ENCODE results near the gene PHRF1.

Gene PHRF1

DNA sequence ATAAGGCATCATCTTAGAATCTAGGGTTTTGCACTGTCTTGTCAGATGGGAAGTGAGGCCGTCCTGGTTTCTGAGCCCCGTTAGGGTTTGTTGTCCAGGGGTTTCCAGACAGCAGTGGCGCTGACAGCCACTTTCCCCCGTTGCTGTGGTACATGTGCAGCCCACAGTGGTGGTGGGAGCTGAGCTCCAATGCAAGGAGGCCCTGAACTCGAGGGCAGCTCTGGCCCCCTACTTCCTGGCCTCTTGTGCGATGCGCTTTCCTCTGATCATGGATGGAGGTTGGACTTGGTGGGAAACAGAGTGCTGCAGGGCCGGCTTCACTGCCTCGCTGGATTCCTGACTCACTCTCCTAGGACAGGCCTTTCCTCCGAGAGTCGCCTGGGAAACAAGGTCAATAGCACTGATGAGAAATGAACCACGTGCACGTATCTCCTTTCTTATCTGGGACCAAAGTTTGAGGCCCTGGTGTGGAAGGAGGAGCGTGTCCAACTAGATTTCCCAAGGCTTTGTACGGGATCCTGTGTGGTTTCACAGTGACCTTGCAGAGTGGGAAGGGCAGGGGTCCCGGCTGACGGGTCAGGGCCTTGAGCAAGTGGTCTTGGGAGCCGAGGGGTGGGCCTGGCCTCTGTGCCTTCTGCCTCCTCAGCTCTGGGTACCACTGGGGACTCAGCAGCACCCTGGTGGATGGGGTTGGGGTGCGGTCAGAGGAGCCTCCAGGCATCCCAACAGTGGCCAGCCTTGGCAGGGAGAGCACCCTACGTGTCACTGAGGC, 3.7 kb downstream of the PHRF1 start:
- Histone ChIP-seq H3K4me3 (replicated peaks; ENCODE audit: low read depth, low read length) (no peak overlapping the region), H3K36me3 (ENCODE audit: control insufficient read depth, insufficient read depth, low read length) (peaks cover 15% of the 10 kb centered on the region), H3K27me3 (replicated peaks; ENCODE audit: control insufficient read depth, insufficient read depth, low read length) (peaks cover under 1% of the 10 kb centered on the region; the same call in 1 of the 2 replicates)
- TF ChIP-seq, protein P1, sequence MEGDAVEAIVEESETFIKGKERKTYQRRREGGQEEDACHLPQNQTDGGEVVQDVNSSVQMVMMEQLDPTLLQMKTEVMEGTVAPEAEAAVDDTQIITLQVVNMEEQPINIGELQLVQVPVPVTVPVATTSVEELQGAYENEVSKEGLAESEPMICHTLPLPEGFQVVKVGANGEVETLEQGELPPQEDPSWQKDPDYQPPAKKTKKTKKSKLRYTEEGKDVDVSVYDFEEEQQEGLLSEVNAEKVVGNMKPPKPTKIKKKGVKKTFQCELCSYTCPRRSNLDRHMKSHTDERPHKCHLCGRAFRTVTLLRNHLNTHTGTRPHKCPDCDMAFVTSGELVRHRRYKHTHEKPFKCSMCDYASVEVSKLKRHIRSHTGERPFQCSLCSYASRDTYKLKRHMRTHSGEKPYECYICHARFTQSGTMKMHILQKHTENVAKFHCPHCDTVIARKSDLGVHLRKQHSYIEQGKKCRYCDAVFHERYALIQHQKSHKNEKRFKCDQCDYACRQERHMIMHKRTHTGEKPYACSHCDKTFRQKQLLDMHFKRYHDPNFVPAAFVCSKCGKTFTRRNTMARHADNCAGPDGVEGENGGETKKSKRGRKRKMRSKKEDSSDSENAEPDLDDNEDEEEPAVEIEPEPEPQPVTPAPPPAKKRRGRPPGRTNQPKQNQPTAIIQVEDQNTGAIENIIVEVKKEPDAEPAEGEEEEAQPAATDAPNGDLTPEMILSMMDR (IDR thresholded peaks at IDR 0.05; ENCODE audit: insufficient read depth, low read length, poor library complexity, severe bottlenecking), result no peak
- DNase-seq (ENCODE audit: extremely low read depth, insufficient read length), result no peak

DNA sequence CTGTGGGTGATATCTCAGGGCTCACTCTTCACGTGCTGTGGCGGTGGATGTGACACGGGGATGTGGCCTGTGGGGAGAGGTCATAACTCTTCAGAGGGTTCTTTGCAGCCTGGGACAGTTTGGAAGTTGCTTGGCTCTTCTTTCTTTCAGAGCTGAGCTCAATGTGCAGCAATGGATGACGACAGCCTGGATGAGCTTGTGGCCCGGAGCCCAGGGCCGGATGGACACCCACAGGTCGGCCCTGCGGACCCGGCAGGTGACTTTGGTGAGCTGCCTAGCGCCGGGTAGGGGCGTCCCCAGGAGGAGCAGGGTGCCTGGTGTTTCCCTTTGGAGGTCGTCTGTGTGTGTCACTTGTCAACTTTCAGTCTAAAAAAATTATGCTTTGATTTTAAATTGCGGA, 5.1 kb downstream of the PHRF1 start:
- Histone ChIP-seq H3K27me3 (replicated peaks; ENCODE audit: control insufficient read depth, insufficient read depth, low read length) (no peaks in the 10 kb centered on the region), H3K4me3 (replicated peaks; ENCODE audit: low read depth, low read length) (no peak overlapping the region), H3K36me3 (ENCODE audit: control insufficient read depth, insufficient read depth, low read length) (peaks cover 16% of the 10 kb centered on the region)
- no peak for DNase-seq (ENCODE audit: extremely low read depth, insufficient read length)
- TF ChIP-seq, protein P1 (IDR thresholded peaks at IDR 0.05; ENCODE audit: insufficient read depth, low read length, poor library complexity, severe bottlenecking), result no peak

DNA sequence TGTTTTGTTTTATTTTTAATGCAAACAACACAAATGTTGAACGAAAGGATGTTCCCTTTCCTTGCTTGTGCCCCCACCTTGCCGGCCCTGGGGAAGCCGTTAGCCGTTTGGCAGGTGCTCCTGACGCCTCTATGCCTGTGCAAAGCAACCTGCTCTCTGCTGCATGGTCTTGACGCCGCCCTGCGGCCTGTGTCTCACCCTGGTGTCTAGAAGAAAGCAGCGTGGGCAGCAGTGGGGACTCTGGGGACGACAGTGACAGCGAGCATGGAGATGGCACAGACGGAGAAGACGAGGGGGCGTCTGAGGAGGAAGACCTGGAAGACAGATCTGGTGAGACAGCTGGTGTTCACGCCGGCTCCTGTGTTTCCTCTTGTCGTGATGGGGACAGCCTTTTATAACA, 5.5 kb downstream of the PHRF1 start:
- TF ChIP-seq, protein P1 (IDR thresholded peaks at IDR 0.05; ENCODE audit: insufficient read depth, low read length, poor library complexity, severe bottlenecking), result no peak
- H3K27me3 ChIP-seq (replicated peaks; ENCODE audit: control insufficient read depth, insufficient read depth, low read length), result no peaks in the 10 kb centered on the region
- peaks cover 19% of the 10 kb centered on the region for H3K36me3 ChIP-seq (ENCODE audit: control insufficient read depth, insufficient read depth, low read length)
- H3K4me3 ChIP-seq (replicated peaks; ENCODE audit: low read depth, low read length), result no peak overlapping the region
- no peak for DNase-seq (ENCODE audit: extremely low read depth, insufficient read length)

DNA sequence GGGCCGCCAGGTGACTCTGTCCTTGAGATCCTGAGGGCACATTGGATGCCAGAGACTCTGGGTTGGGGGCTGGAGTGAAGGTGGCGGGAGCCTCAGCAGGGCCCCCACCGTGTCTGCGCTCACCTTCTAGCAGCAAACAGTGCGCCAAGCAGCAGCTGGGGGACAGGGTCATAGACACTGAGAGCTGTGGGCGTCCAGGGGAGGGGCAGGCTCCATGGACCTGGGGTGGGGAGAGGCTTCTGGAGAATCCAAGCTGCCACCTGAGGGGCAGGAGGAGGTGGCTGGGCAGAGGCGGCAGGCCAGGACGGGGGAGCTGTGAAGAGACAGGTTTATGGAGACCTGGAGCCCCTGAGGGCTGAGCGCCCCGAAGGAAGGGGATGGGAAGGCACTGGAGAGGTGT, 8.0 kb downstream of the PHRF1 start:
- DNase-seq (ENCODE audit: extremely low read depth, insufficient read length), result no peak
- H3K4me3 ChIP-seq (replicated peaks; ENCODE audit: low read depth, low read length), result no peak overlapping the region
- peaks cover 35% of the 10 kb centered on the region for H3K36me3 ChIP-seq (ENCODE audit: control insufficient read depth, insufficient read depth, low read length)
- H3K27me3 ChIP-seq (replicated peaks; ENCODE audit: control insufficient read depth, insufficient read depth, low read length), result no peaks in the 10 kb centered on the region
- TF ChIP-seq, protein P1 (IDR thresholded peaks at IDR 0.05; ENCODE audit: insufficient read depth, low read length, poor library complexity, severe bottlenecking), result no peak

DNA sequence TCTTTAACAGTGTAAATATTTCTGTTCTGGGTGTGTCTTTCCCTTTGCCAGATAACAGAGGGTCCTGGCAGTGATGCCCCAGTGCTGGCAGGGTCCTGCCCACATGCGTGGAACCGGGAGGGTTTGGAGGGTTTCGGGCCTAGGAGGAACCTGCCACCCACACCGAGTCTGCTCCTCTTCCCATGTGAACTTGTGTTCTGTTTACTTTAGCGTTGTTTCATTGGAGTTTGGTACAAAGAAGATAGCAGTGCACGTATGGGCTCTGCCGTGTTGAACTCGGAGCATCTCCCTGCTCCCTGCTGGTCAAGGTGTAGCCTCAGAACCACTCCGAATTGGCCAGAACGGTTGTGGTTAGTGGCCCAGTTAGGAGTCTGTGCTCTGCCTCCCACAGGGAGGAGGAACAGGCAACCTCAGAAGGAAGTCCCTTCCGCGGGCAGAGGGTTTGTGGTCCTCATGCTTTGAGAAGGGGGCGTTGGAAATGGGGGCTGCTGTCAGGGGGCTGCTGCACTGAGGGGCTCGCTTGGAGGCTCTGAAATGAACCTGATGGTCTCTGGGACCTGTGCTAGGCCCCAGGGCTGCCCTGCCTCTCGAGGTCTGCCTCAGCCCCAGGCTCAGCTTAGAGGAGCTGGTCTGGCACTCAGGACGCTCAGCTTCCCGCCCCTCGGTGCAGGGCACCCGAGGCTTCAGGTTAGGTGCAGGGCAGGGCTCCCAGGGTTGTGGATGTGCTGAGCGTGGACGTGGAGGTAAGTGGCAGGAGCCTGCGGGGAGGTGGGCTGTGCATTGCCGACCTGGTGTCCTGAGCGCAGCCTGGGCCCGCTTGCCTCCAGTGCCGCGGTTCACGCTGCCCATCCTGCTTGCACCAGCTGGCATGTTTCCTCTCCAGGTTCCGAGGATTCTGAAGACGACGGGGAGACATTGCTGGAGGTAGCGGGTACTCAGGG, 10.4 kb downstream of the PHRF1 start:
- Histone ChIP-seq H3K36me3 (ENCODE audit: control insufficient read depth, insufficient read depth, low read length) (peaks cover 45% of the 10 kb centered on the region), H3K4me3 (replicated peaks; ENCODE audit: low read depth, low read length) (no peak overlapping the region), H3K27me3 (replicated peaks; ENCODE audit: control insufficient read depth, insufficient read depth, low read length) (no peaks in the 10 kb centered on the region)
- TF ChIP-seq, protein P1 (IDR thresholded peaks at IDR 0.05; ENCODE audit: insufficient read depth, low read length, poor library complexity, severe bottlenecking), result no peak
- no peak for DNase-seq (ENCODE audit: extremely low read depth, insufficient read length)
